ENCODE data around the gene CYP2J2. TPM values are rescaled to one million over a fixed set of nuclear protein-coding genes. Genes with fewer than 3 reads are reported as not detected.

The CYP2J2 gene
- total RNA-seq, 2 experiments from 2014 or later: 3.2 TPM

- Mint-ChIP-seq H3K9me3 (no peaks in the 10 kb centered on the region), H3K36me3 (peaks cover 5% of the 10 kb centered on the region), H3K4me1 (no peaks in the 10 kb centered on the region), H3K27me3 (no peaks in the 10 kb centered on the region), H3K27ac (no peak overlapping the region), H3K4me3 (no peak overlapping the region)
- DNase-seq: no peak
Measured at GRCh38 chr1:59901770-59902388, 24.7 kb downstream of the CYP2J2 start.

- Mint-ChIP-seq H3K27me3 (no peaks in the 10 kb centered on the region), H3K9me3 (no peaks in the 10 kb centered on the region), H3K4me1 (no peaks in the 10 kb centered on the region), H3K4me3 (no peak overlapping the region), H3K36me3 (peaks cover 5% of the 10 kb centered on the region), H3K27ac (no peak overlapping the region)
- no peak for DNase-seq
Measured at GRCh38 chr1:59900640-59901039, 25.9 kb downstream of the CYP2J2 start.

GRCh38 chr1:59898927-59899326, 27.6 kb downstream of the CYP2J2 start:
- Mint-ChIP-seq H3K36me3 (peaks cover 5% of the 10 kb centered on the region), H3K4me1 (peaks cover 3% of the 10 kb centered on the region), H3K27me3 (no peaks in the 10 kb centered on the region), H3K9me3 (no peaks in the 10 kb centered on the region), H3K4me3 (no peak overlapping the region), H3K27ac (no peak overlapping the region)
- no peak for DNase-seq

- H3K36me3 Mint-ChIP-seq: peaks cover 5% of the 10 kb centered on the region
- no peak overlapping the region for H3K4me3 Mint-ChIP-seq
- H3K27me3 Mint-ChIP-seq: no peaks in the 10 kb centered on the region
- DNase-seq: no peak
- H3K4me1 Mint-ChIP-seq: peaks cover 19% of the 10 kb centered on the region
- no peaks in the 10 kb centered on the region for H3K9me3 Mint-ChIP-seq
- no peak overlapping the region for H3K27ac Mint-ChIP-seq
Measured at GRCh38 chr1:59897165-59897564, 29.4 kb downstream of the CYP2J2 start.

- Mint-ChIP-seq H3K4me3 (no peak overlapping the region), H3K27me3 (no peaks in the 10 kb centered on the region), H3K36me3 (peaks cover 8% of the 10 kb centered on the region), H3K27ac (peak overlapping the region; percentile 50), H3K9me3 (peaks cover 13% of the 10 kb centered on the region), H3K4me1 (peaks cover 22% of the 10 kb centered on the region)
- no peak for DNase-seq
Measured at GRCh38 chr1:59892841-59893811, 33.4 kb downstream of the CYP2J2 start.

- Mint-ChIP-seq H3K27ac (no peak overlapping the region), H3K9me3 (peaks cover 11% of the 10 kb centered on the region), H3K4me1 (no peaks in the 10 kb centered on the region), H3K4me3 (no peak overlapping the region), H3K36me3 (peaks cover 4% of the 10 kb centered on the region), H3K27me3 (no peaks in the 10 kb centered on the region)
- DNase-seq: no peak
Measured at GRCh38 chr1:59885160-59885832, 41.3 kb downstream of the CYP2J2 start.

- peaks cover 10% of the 10 kb centered on the region for H3K9me3 Mint-ChIP-seq
- H3K4me1 Mint-ChIP-seq: peaks cover 2% of the 10 kb centered on the region
- no peak overlapping the region for H3K4me3 Mint-ChIP-seq
- DNase-seq: no peak
- peaks cover 8% of the 10 kb centered on the region for H3K36me3 Mint-ChIP-seq
- no peak overlapping the region for H3K27ac Mint-ChIP-seq
- no peaks in the 10 kb centered on the region for H3K27me3 Mint-ChIP-seq
Measured at GRCh38 chr1:59880735-59881134, 45.8 kb downstream of the CYP2J2 start.

- DNase-seq: no peak
- H3K4me3 Mint-ChIP-seq: no peak overlapping the region
- H3K4me1 Mint-ChIP-seq: peaks cover 2% of the 10 kb centered on the region
- peaks cover 8% of the 10 kb centered on the region for H3K36me3 Mint-ChIP-seq
- peaks cover 10% of the 10 kb centered on the region for H3K9me3 Mint-ChIP-seq
- no peaks in the 10 kb centered on the region for H3K27me3 Mint-ChIP-seq
- H3K27ac Mint-ChIP-seq: no peak overlapping the region
Measured at GRCh38 chr1:59879996-59880505, 46.5 kb downstream of the CYP2J2 start.

GRCh38 chr1:59879574-59879973, 47.0 kb downstream of the CYP2J2 start:
- Mint-ChIP-seq H3K27ac (no peak overlapping the region), H3K4me1 (peaks cover 2% of the 10 kb centered on the region), H3K9me3 (peaks cover 10% of the 10 kb centered on the region), H3K36me3 (peaks cover 12% of the 10 kb centered on the region), H3K27me3 (no peaks in the 10 kb centered on the region), H3K4me3 (no peak overlapping the region)
- DNase-seq: peak; percentile 50

GRCh38 chr1:59878370-59878769, 48.2 kb downstream of the CYP2J2 start:
- Mint-ChIP-seq H3K36me3 (peaks cover 18% of the 10 kb centered on the region), H3K4me3 (no peak overlapping the region)

GRCh38 chr1:59877108-59877682, 49.4 kb downstream of the CYP2J2 start:
- Mint-ChIP-seq H3K4me1 (peaks cover 2% of the 10 kb centered on the region), H3K9me3 (peaks cover 10% of the 10 kb centered on the region), H3K27me3 (no peaks in the 10 kb centered on the region), H3K27ac (no peak overlapping the region), H3K4me3 (no peak overlapping the region), H3K36me3 (peaks cover 18% of the 10 kb centered on the region)
- DNase-seq: no peak

More at GRCh38 chr1:59878370-59878769, 48.2 kb downstream of the CYP2J2 start:
- no peak overlapping the region for H3K27ac Mint-ChIP-seq
- H3K9me3 Mint-ChIP-seq: peaks cover 10% of the 10 kb centered on the region
- H3K27me3 Mint-ChIP-seq: no peaks in the 10 kb centered on the region
- DNase-seq: no peak
- peaks cover 2% of the 10 kb centered on the region for H3K4me1 Mint-ChIP-seq

GRCh38 chr1:59871746-59872145, 54.8 kb downstream of the CYP2J2 start:
- Mint-ChIP-seq H3K36me3 (peaks cover 14% of the 10 kb centered on the region), H3K4me3 (no peak overlapping the region), H3K4me1 (no peaks in the 10 kb centered on the region), H3K27ac (no peak overlapping the region), H3K27me3 (no peaks in the 10 kb centered on the region), H3K9me3 (no peaks in the 10 kb centered on the region)
- no peak for DNase-seq

GRCh38 chr1:59866462-59866861, 60.1 kb downstream of the CYP2J2 start:
- no peak for DNase-seq
- Mint-ChIP-seq H3K9me3 (no peaks in the 10 kb centered on the region), H3K4me3 (no peak overlapping the region), H3K4me1 (no peaks in the 10 kb centered on the region), H3K27me3 (no peaks in the 10 kb centered on the region), H3K27ac (no peak overlapping the region), H3K36me3 (no peaks in the 10 kb centered on the region)

GRCh38 chr1:59857679-59858354, 68.8 kb downstream of the CYP2J2 start:
- H3K27ac Mint-ChIP-seq: no peak overlapping the region

More at GRCh38 chr1:59857679-59858354, 68.8 kb downstream of the CYP2J2 start:
- DNase-seq: no peak
- Mint-ChIP-seq H3K9me3 (peaks cover 4% of the 10 kb centered on the region), H3K4me1 (no peaks in the 10 kb centered on the region), H3K36me3 (peaks cover 19% of the 10 kb centered on the region), H3K27me3 (no peaks in the 10 kb centered on the region), H3K4me3 (no peak overlapping the region)

Measured in activated naive CD8-positive, alpha-beta T cell treated with anti-CD3 and anti-CD28 coated beads for 36 hours (primary cell).